ENCODE data around the gene TRIP10. TPM values are rescaled to one million over a fixed set of nuclear protein-coding genes. Genes with fewer than 3 reads are reported as not detected.
A peak's percentile ranks its signal among the peaks of the same experiment; 100 is the strongest.

The TRIP10 gene
- total RNA-seq, 1 donor from 2014 or later = 131 TPM

GRCh38 chr19:6723108-6723618 lies 16.3 kb upstream of the TRIP10 start:
- intact Hi-C loops (cut with DNase I) = no loop called here
- ATAC-seq (peak; percentile 72), DNase-seq (ENCODE audit: low spot score) (no peak)

- ATAC-seq (no peak), DNase-seq (ENCODE audit: low spot score) (no peak)
- intact Hi-C loops (cut with DNase I) = no loop called here
These were observed 15.7 kb upstream of the TRIP10 start for GRCh38 chr19:6723738-6724137.

- intact Hi-C loops (cut with DNase I) = no loop called here
- ATAC-seq (no peak), DNase-seq (ENCODE audit: low spot score) (no peak)
These were observed 14.6 kb upstream of the TRIP10 start for GRCh38 chr19:6724631-6725492.

- intact Hi-C loops (cut with DNase I) = no loop called here
- DNase-seq (ENCODE audit: low spot score) (no peak), ATAC-seq (no peak)
These were observed 13.8 kb upstream of the TRIP10 start for GRCh38 chr19:6725513-6726231.

GRCh38 chr19:6728346-6728745 lies 11.1 kb upstream of the TRIP10 start:
- no peak for ATAC-seq
- DNase-seq (ENCODE audit: low spot score) = no peak
- intact Hi-C loops (cut with DNase I) = no loop called here

GRCh38 chr19:6729573-6730152 lies 9.8 kb upstream of the TRIP10 start:
- DNase-seq (ENCODE audit: low spot score) (no peak), ATAC-seq (no peak)
- intact Hi-C loops (cut with DNase I) = no loop called here

GRCh38 chr19:6730153-6730804 lies 9.2 kb upstream of the TRIP10 start:
- ATAC-seq (peak; percentile 90), DNase-seq (ENCODE audit: low spot score) (peak; percentile 93)
- intact Hi-C loops (cut with DNase I) = no loop called here

GRCh38 chr19:6730941-6731670 lies 8.4 kb upstream of the TRIP10 start:
- no peak for DNase-seq (ENCODE audit: low spot score)
- ATAC-seq = no peak
- intact Hi-C loops (cut with DNase I) = no loop called here

- ATAC-seq (no peak), DNase-seq (ENCODE audit: low spot score) (no peak)
- intact Hi-C loops (cut with DNase I) = no loop called here
These were observed 7.7 kb upstream of the TRIP10 start for GRCh38 chr19:6731822-6732221.

- DNase-seq (ENCODE audit: low spot score) = no peak
- intact Hi-C loops (cut with DNase I) = no loop called here
- no peak for ATAC-seq
These were observed 6.6 kb upstream of the TRIP10 start for GRCh38 chr19:6732803-6733337.

GRCh38 chr19:6733338-6734095 lies 6.0 kb upstream of the TRIP10 start:
- DNase-seq (ENCODE audit: low spot score) (no peak), ATAC-seq (no peak)
- intact Hi-C loops (cut with DNase I) = no loop called here

GRCh38 chr19:6734096-6734696 lies 5.3 kb upstream of the TRIP10 start:
- DNase-seq (ENCODE audit: low spot score) (no peak), ATAC-seq (no peak)
- intact Hi-C loops (cut with DNase I) = no loop called here

- intact Hi-C loops (cut with DNase I) = no loop called here
- ATAC-seq (no peak), DNase-seq (ENCODE audit: low spot score) (no peak)
These were observed 4.1 kb upstream of the TRIP10 start for GRCh38 chr19:6735181-6735911.

GRCh38 chr19:6736169-6736916 lies 3.1 kb upstream of the TRIP10 start:
- intact Hi-C loops (cut with DNase I) = no loop called here
- peak; percentile 15 for ATAC-seq
- peak; percentile 84 for DNase-seq (ENCODE audit: low spot score)

- ATAC-seq (no peak), DNase-seq (ENCODE audit: low spot score) (no peak)
- intact Hi-C loops (cut with DNase I) = no loop called here
These were observed 2.6 kb upstream of the TRIP10 start for GRCh38 chr19:6736917-6737283.

GRCh38 chr19:6737284-6737872 lies 2.1 kb upstream of the TRIP10 start, which contains the start of gene GPR108:
GPR108 (minus strand) TSS chr19:6737580; CDS start chr19:6737576, 4 bp downstream.
- ATAC-seq (peak; percentile 89), DNase-seq (ENCODE audit: low spot score) (peak; percentile 100)
- intact Hi-C loops (cut with DNase I) = no loop called here
